Small intestine (tissue), 7 donors: ENCODE data around the gene KRTAP10-2. TPM values are rescaled to one million over a fixed set of nuclear protein-coding genes. Genes with fewer than 3 reads are reported as not detected.
A peak's percentile ranks its signal among the peaks of the same experiment; 100 is the strongest.

Experiments
- DNase-seq, 2 donors: peaks; one replicate each; pipeline versions ENCODE4 v3.0.0 to v3.0.0-alpha.2; 2013
- FAIRE-seq: peaks from 2 replicates; lab custom pipeline; 2012; peaks lifted over from hg19 to GRCh38; lab: Jason Lieb, UNC
- H3K27ac ChIP-seq, 3 donors: one replicate each; pipeline ENCODE4 v1.5.1; 2013; ENCODE audit warnings: low read length in 2 of 3, mild to moderate bottlenecking in 2 of 3, control low read depth in 1 of 3, inconsistent platforms in 1 of 3, low read depth in 1 of 3, moderate library complexity in 1 of 3
- H3K27me3 ChIP-seq, 3 donors: one replicate each; pipeline ENCODE4 v1.6.1; 2013; ENCODE audit warnings: low read length in 3 of 3, inconsistent platforms in 1 of 3; ENCODE audit not compliant: control insufficient read depth in 3 of 3, insufficient read depth in 3 of 3
- H3K36me3 ChIP-seq, 3 donors: one replicate each; pipeline ENCODE4 v1.6.1; 2013; ENCODE audit warnings: low read length in 3 of 3, inconsistent platforms in 1 of 3, low read depth in 1 of 3, mild to moderate bottlenecking in 1 of 3, moderate library complexity in 1 of 3; ENCODE audit not compliant: control insufficient read depth in 3 of 3, insufficient read depth in 2 of 3
- H3K4me1 ChIP-seq, 3 donors: one replicate each; pipeline ENCODE4 v1.6.1; 2013; ENCODE audit warnings: low read length in 2 of 3, inconsistent platforms in 1 of 3, low read depth in 1 of 3, mild to moderate bottlenecking in 1 of 3, moderate library complexity in 1 of 3; ENCODE audit not compliant: control insufficient read depth in 3 of 3, insufficient read depth in 2 of 3
- H3K4me3 ChIP-seq, 3 donors: one replicate each; pipeline ENCODE4 v1.5.1; 2013; ENCODE audit warnings: low read length in 3 of 3, control low read depth in 1 of 3, inconsistent platforms in 1 of 3, low read depth in 1 of 3, mild to moderate bottlenecking in 1 of 3, moderate library complexity in 1 of 3
- H3K9me3 ChIP-seq, 2 donors: one replicate each; pipeline ENCODE4 v1.6.1; 2013; ENCODE audit warnings: low read depth in 1 of 2, low read length in 1 of 2; ENCODE audit not compliant: control insufficient read depth in 2 of 2, insufficient read depth in 1 of 2
- WGBS, 3 donors: extraction: QIAGEN DNeasy Blood & Tissue Kit; methylation state at CpG; one replicate each; pipeline ENCODE4 v1.1.7; 2013; 5-methylcytosine and 5-hydroxymethylcytosine counted together
- polyA plus RNA-seq, 4 donors: library from polyadenylated mRNA; stranded (reverse) in 3 of 4; unstranded in 1 of 4; fragments of 200-250 nt in 3 of 4; fragments of 120-200 nt in 1 of 4; gene quantifications; one replicate each; pipeline versions ENCODE4 v1.2.1 to v1.2.3, GENCODE V29; 2013
- donor health status: healthy with polysubstance abuse.
- donor health status: control.
- donor health status: control.
- donor health status: Bipolar disorder and iron deficiency.
- donor health status: healthy.

KRTAP10-2 gene
- polyA plus RNA-seq, 4 donors, result not detected

GRCh38 chr21:44511219-44511937 lies 39.9 kb downstream of the KRTAP10-2 start:
- H3K4me3 ChIP-seq, result no peak overlapping the region
- no peak overlapping the region for H3K27ac ChIP-seq
- H3K4me1 ChIP-seq, result no peaks in the 10 kb centered on the region
- no peaks in the 10 kb centered on the region for H3K9me3 ChIP-seq
- FAIRE-seq (no peak), DNase-seq (no peak)
- 84 to 87% (median 87%) methylated on average over 11 of the region's 11 CpGs for WGBS, 3 donors
- no peaks in the 10 kb centered on the region for H3K36me3 ChIP-seq
- H3K27me3 ChIP-seq, result no peaks in the 10 kb centered on the region

GRCh38 chr21:44510508-44511218 lies 40.6 kb downstream of the KRTAP10-2 start:
- WGBS, 3 donors, result 1 to 9% (median 6%) methylated on average over 26 to 36 of the region's 36 CpGs
- Histone ChIP-seq H3K27ac (peak overlapping the region in 1 of 3 donors; percentile 62), H3K4me3 (peak overlapping the region in 2 of 3 donors; percentile 26 to 37), H3K27me3 (no peaks in the 10 kb centered on the region), H3K9me3 (no peaks in the 10 kb centered on the region), H3K36me3 (no peaks in the 10 kb centered on the region), H3K4me1 (peaks cover 0 to 6% (median 0%) of the 10 kb centered on the region in 3 donors)
- FAIRE-seq (no peak), DNase-seq (peak; percentile 74 to 87)

- 31 to 54% (median 43%) methylated on average over 18 of the region's 18 CpGs for WGBS, 3 donors
- Histone ChIP-seq H3K27ac (no peak overlapping the region), H3K27me3 (no peaks in the 10 kb centered on the region), H3K4me3 (peak overlapping the region in 1 of 3 donors; percentile 37), H3K4me1 (peaks cover 0 to 9% (median 0%) of the 10 kb centered on the region in 3 donors), H3K36me3 (no peaks in the 10 kb centered on the region), H3K9me3 (no peaks in the 10 kb centered on the region)
- DNase-seq (no peak), FAIRE-seq (no peak)
These were observed 41.2 kb downstream of the KRTAP10-2 start for GRCh38 chr21:44510109-44510507.

- Histone ChIP-seq H3K27me3 (no peaks in the 10 kb centered on the region), H3K27ac (no peak overlapping the region), H3K9me3 (no peaks in the 10 kb centered on the region), H3K4me3 (no peak overlapping the region), H3K4me1 (peaks cover 0 to 9% (median 0%) of the 10 kb centered on the region in 3 donors), H3K36me3 (no peaks in the 10 kb centered on the region)
- FAIRE-seq, result no peak
- DNase-seq, result peak in 1 of 2 donors; percentile 82
- 11 to 69% (median 25%) methylated on average over 9 to 12 of the region's 12 CpGs for WGBS, 3 donors
These were observed 41.8 kb downstream of the KRTAP10-2 start for GRCh38 chr21:44509539-44509938.

- Histone ChIP-seq H3K27me3 (no peaks in the 10 kb centered on the region), H3K4me3 (no peak overlapping the region)
These were observed 42.4 kb downstream of the KRTAP10-2 start for GRCh38 chr21:44508711-44509445.

GRCh38 chr21:44508426-44508710 lies 42.9 kb downstream of the KRTAP10-2 start:
- no peak for FAIRE-seq
- WGBS, 3 donors, result 82 to 88% (median 85%) methylated on average over 9 of the region's 9 CpGs
- H3K27ac ChIP-seq, result no peak overlapping the region
- H3K27me3 ChIP-seq, result no peaks in the 10 kb centered on the region
- H3K9me3 ChIP-seq, result no peaks in the 10 kb centered on the region
- no peak for DNase-seq
- no peaks in the 10 kb centered on the region for H3K36me3 ChIP-seq
- H3K4me1 ChIP-seq, result peaks cover 0 to 9% (median 0%) of the 10 kb centered on the region in 3 donors
- H3K4me3 ChIP-seq, result no peak overlapping the region

More at GRCh38 chr21:44508711-44509445, 42.4 kb downstream of the KRTAP10-2 start:
- FAIRE-seq (no peak), DNase-seq (no peak)
- H3K4me1 ChIP-seq, result peaks cover 0 to 9% (median 0%) of the 10 kb centered on the region in 3 donors
- 64 to 84% (median 74%) methylated on average over 30 of the region's 30 CpGs for WGBS, 3 donors
- no peaks in the 10 kb centered on the region for H3K36me3 ChIP-seq
- no peaks in the 10 kb centered on the region for H3K9me3 ChIP-seq
- no peak overlapping the region for H3K27ac ChIP-seq

- peaks cover 0 to 9% (median 0%) of the 10 kb centered on the region in 3 donors for H3K4me1 ChIP-seq
- H3K4me3 ChIP-seq, result no peak overlapping the region
- no peak for FAIRE-seq
- no peaks in the 10 kb centered on the region for H3K9me3 ChIP-seq
- no peak overlapping the region for H3K27ac ChIP-seq
- DNase-seq, result no peak
- no peaks in the 10 kb centered on the region for H3K36me3 ChIP-seq
- H3K27me3 ChIP-seq, result no peaks in the 10 kb centered on the region
- 86 to 88% (median 86%) methylated on average over 26 of the region's 26 CpGs for WGBS, 3 donors
These were observed 43.5 kb downstream of the KRTAP10-2 start for GRCh38 chr21:44507673-44508425.
